GM20000 (cell line): Measurements from ENCODE around the gene COPS3.

Source experiments
- DNase-seq: peaks from one replicate; pipeline ENCODE4 v3.0.0; 2012; ENCODE audit warnings: low spot score
- CTCF ChIP-seq: IDR thresholded peaks from 2 replicates; pipeline ENCODE4 v1.5.1; 2012; ENCODE audit warnings: mild to moderate bottlenecking, control low read depth; ENCODE audit errors: extremely low read depth, missing control alignments

Gene COPS3

GRCh38 chr17:17322516-17323510 lies 41.8 kb upstream of the COPS3 start:
- DNase-seq: no peak
- TF ChIP-seq CTCF: no peak

GRCh38 chr17:17321356-17322025 lies 40.4 kb upstream of the COPS3 start:
- TF ChIP-seq CTCF: no peak
- DNase-seq: no peak

GRCh38 chr17:17320911-17321220 lies 39.8 kb upstream of the COPS3 start:
- no peak for DNase-seq
- TF ChIP-seq CTCF: no peak

GRCh38 chr17:17320188-17320910 lies 39.3 kb upstream of the COPS3 start:
- no peak for TF ChIP-seq CTCF
- DNase-seq: no peak

- TF ChIP-seq CTCF: no peak
- no peak for DNase-seq
Measured at GRCh38 chr17:17315142-17315821, 34.2 kb upstream of the COPS3 start.

- no peak for TF ChIP-seq CTCF
Measured at GRCh38 chr17:17314501-17315071, 33.5 kb upstream of the COPS3 start.

More at GRCh38 chr17:17314501-17315071, 33.5 kb upstream of the COPS3 start:
- DNase-seq: no peak
